Mononuclear cell (primary cell): ENCODE measurements around the gene NEFH. TPM values are rescaled to one million over a fixed set of nuclear protein-coding genes. Genes with fewer than 3 reads are reported as not detected.

Source experiments
- H3K27me3 ChIP-seq: 2 replicates; pipeline ENCODE4 v1.6.0; 2011; ENCODE audit warnings: low read length, control low read depth; ENCODE audit not compliant: insufficient read depth
- H3K4me1 ChIP-seq: 2 replicates; pipeline ENCODE4 v1.5.1; 2011; ENCODE audit warnings: mild to moderate bottlenecking, low read length, control low read depth; ENCODE audit not compliant: insufficient read depth
- H3K4me3 ChIP-seq: 2 replicates; pipeline ENCODE4 v1.5.1; 2011; ENCODE audit warnings: mild to moderate bottlenecking, low read length, moderate library complexity
- H3K9me3 ChIP-seq: 2 replicates; pipeline ENCODE4 v1.5.1; 2011; ENCODE audit warnings: low read depth, mild to moderate bottlenecking, control low read depth, low read length
- total RNA-seq: library from RNA; depleted of rRNA; stranded (reverse); fragments of >200 nt; gene quantifications from one replicate; pipeline ENCODE4 v1.2.3, GENCODE V29; 2012

The NEFH gene
- total RNA-seq, 1 donor: 0.10 TPM

- no peak overlapping the region for H3K4me3 ChIP-seq
- no peaks in the 10 kb centered on the region for H3K4me1 ChIP-seq
- H3K9me3 ChIP-seq: no peaks in the 10 kb centered on the region
- H3K27me3 ChIP-seq: no peaks in the 10 kb centered on the region
Observed at GRCh38 chr22:29531419-29531818, 51.4 kb downstream of the NEFH start.

GRCh38 chr22:29536411-29536810, 56.4 kb downstream of the NEFH start:
- no peak overlapping the region for H3K4me3 ChIP-seq
- H3K4me1 ChIP-seq: no peaks in the 10 kb centered on the region
- no peaks in the 10 kb centered on the region for H3K27me3 ChIP-seq
- no peaks in the 10 kb centered on the region for H3K9me3 ChIP-seq

GRCh38 chr22:29539105-29539504, 59.1 kb downstream of the NEFH start:
- Histone ChIP-seq H3K4me3 (no peak overlapping the region), H3K4me1 (peaks cover 5% of the 10 kb centered on the region), H3K9me3 (no peaks in the 10 kb centered on the region), H3K27me3 (no peaks in the 10 kb centered on the region)

Other genes with a start within 250 kb of the NEFH start
- 8.1 TPM for gene RHBDD3, start 212.2 kb upstream of the NEFH start, total RNA-seq
- gene EWSR1, start 211.9 kb upstream of the NEFH start, total RNA-seq: 204 TPM
- gene GAS2L1, start 173.6 kb upstream of the NEFH start, total RNA-seq: 7.9 TPM
- gene RASL10A, start 164.5 kb upstream of the NEFH start, total RNA-seq: 0.21 TPM
- 40.5 TPM for gene AP1B1, start 91.6 kb upstream of the NEFH start, total RNA-seq
- not detected for gene RFPL1, start 41.6 kb upstream of the NEFH start, total RNA-seq
- gene THOC5, start 73.5 kb downstream of the NEFH start, total RNA-seq: 27.9 TPM
- 22.4 TPM for gene NIPSNAP1, start 100.9 kb downstream of the NEFH start, total RNA-seq
- 21.7 TPM for gene NF2, start 123.4 kb downstream of the NEFH start, total RNA-seq
- gene CABP7, start 239.8 kb downstream of the NEFH start, total RNA-seq: 0.21 TPM